RWPE2 (cell line): ENCODE results near the gene VAPA.

ENCODE experiments used
- ATAC-seq: fragments of 200-7000 bp; cut with Tn5 transposase; 3 replicates; pipeline ENCODE4 v1.9.1; 2021; ENCODE audit warnings: low read depth
- DNase-seq: peaks from one replicate; pipeline ENCODE4 v3.0.0-alpha.2; 2020; ENCODE audit warnings: low spot score
- H3K27ac ChIP-seq: fragments of 450-650 bp; 2 replicates; pipeline ENCODE4 v1.5.1; 2017; ENCODE audit warnings: mild to moderate bottlenecking; ENCODE audit not compliant: poor library complexity, severe bottlenecking
- H3K27me3 ChIP-seq: fragments of 250-450 bp; sonication (Bioruptor Pico); 2 replicates; pipeline ENCODE4 v1.5.1; 2021; ENCODE audit warnings: mild to moderate bottlenecking, moderate library complexity; ENCODE audit not compliant: insufficient read depth, poor library complexity, severe bottlenecking
- H3K36me3 ChIP-seq: fragments of 250-450 bp; sonication (Bioruptor Pico); 2 replicates; pipeline ENCODE4 v1.5.1; 2020; ENCODE audit warnings: low read depth, mild to moderate bottlenecking, moderate library complexity
- H3K4me1 ChIP-seq: fragments of 250-450 bp; sonication (Bioruptor Pico); 2 replicates; pipeline ENCODE4 v1.5.1; 2021; ENCODE audit warnings: mild to moderate bottlenecking, moderate library complexity; ENCODE audit not compliant: insufficient read depth, poor library complexity, severe bottlenecking
- H3K4me3 ChIP-seq: fragments of 250-450 bp; sonication (Bioruptor Pico); 2 replicates; pipeline ENCODE4 v1.5.1; 2021; ENCODE audit warnings: mild to moderate bottlenecking, moderate library complexity; ENCODE audit not compliant: severe bottlenecking
- H3K9me3 ChIP-seq: fragments of 250-450 bp; sonication (Bioruptor Pico); 2 replicates; pipeline ENCODE4 v1.5.1; 2021; ENCODE audit warnings: mild to moderate bottlenecking, moderate library complexity; ENCODE audit not compliant: severe bottlenecking
- TF ChIP-seq, protein P1 (sequence below): fragments of 450-650 bp; IDR thresholded peaks from one replicate; pipeline ENCODE4 v1.5.1; 2017; ENCODE audit warnings: mild to moderate bottlenecking, moderate library complexity; ENCODE audit not compliant: poor library complexity, severe bottlenecking

VAPA gene

DNA sequence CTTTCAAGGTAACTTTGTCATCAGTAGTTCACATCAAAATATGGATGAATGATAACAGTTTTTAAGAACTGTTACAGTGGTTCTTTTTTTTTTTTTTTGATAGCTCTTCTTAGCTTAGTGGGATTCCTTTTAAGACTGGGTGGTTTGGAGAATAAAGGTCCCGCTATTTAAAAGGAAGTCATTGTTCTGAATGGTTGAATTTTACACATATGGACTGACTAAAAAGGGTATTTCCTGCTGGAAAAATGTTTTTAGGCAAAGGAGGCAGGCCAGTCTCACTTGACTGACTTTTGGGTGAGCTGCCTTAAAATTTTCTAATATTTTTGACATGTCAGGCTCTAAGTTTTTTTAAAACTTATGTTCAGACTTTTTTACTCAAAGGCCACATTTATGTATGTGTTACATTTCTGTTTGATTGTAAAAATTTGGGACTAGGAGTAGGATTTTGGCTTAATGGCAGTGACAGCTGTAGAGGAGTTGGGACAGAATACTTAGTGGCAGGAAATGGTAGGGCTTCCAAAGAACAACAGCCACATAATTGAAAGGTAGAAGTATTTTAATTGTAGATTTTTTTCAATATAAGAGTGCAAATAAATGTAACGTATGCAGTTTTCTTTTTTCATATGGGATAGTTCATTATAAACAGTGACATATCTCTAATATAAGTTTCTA, 13.7 kb downstream of the VAPA start:
- ATAC-seq: no peak

GRCh38 chr18:9928646-9929259, 14.9 kb downstream of the VAPA start:
- TF ChIP-seq, protein P1, sequence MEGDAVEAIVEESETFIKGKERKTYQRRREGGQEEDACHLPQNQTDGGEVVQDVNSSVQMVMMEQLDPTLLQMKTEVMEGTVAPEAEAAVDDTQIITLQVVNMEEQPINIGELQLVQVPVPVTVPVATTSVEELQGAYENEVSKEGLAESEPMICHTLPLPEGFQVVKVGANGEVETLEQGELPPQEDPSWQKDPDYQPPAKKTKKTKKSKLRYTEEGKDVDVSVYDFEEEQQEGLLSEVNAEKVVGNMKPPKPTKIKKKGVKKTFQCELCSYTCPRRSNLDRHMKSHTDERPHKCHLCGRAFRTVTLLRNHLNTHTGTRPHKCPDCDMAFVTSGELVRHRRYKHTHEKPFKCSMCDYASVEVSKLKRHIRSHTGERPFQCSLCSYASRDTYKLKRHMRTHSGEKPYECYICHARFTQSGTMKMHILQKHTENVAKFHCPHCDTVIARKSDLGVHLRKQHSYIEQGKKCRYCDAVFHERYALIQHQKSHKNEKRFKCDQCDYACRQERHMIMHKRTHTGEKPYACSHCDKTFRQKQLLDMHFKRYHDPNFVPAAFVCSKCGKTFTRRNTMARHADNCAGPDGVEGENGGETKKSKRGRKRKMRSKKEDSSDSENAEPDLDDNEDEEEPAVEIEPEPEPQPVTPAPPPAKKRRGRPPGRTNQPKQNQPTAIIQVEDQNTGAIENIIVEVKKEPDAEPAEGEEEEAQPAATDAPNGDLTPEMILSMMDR: no peak
- Histone ChIP-seq H3K27ac (peak overlapping the region; percentile 54), H3K9me3 (no peaks in the 10 kb centered on the region), H3K27me3 (no peaks in the 10 kb centered on the region), H3K36me3 (peaks cover 28% of the 10 kb centered on the region), H3K4me3 (no peak overlapping the region), H3K4me1 (peaks cover 94% of the 10 kb centered on the region)
- ATAC-seq (peak; percentile 97), DNase-seq (no peak)

More for the DNA sequence above, 13.7 kb downstream of the VAPA start:
- no peaks in the 10 kb centered on the region for H3K9me3 ChIP-seq
- no peak overlapping the region for H3K4me3 ChIP-seq
- peaks cover 19% of the 10 kb centered on the region for H3K36me3 ChIP-seq
- TF ChIP-seq, protein P1: no peak
- DNase-seq: no peak
- peaks cover 94% of the 10 kb centered on the region for H3K4me1 ChIP-seq
- H3K27ac ChIP-seq: peak overlapping the region; percentile 54
- H3K27me3 ChIP-seq: no peaks in the 10 kb centered on the region

- H3K36me3 ChIP-seq: peaks cover 42% of the 10 kb centered on the region
- DNase-seq: no peak
- peaks cover 3% of the 10 kb centered on the region for H3K27me3 ChIP-seq
- H3K4me3 ChIP-seq: no peak overlapping the region
- TF ChIP-seq, protein P1: no peak
- H3K4me1 ChIP-seq: peaks cover 81% of the 10 kb centered on the region
- no peak overlapping the region for H3K27ac ChIP-seq
- no peak for ATAC-seq
- no peaks in the 10 kb centered on the region for H3K9me3 ChIP-seq
Observed at GRCh38 chr18:9930299-9930884, 16.6 kb downstream of the VAPA start.

GRCh38 chr18:9931146-9931545, 17.3 kb downstream of the VAPA start:
- peaks cover 49% of the 10 kb centered on the region for H3K36me3 ChIP-seq
- H3K9me3 ChIP-seq: no peaks in the 10 kb centered on the region
- ATAC-seq (no peak), DNase-seq (no peak)
- TF ChIP-seq, protein P1: no peak
- H3K27me3 ChIP-seq: peaks cover 3% of the 10 kb centered on the region
- H3K4me1 ChIP-seq: peaks cover 73% of the 10 kb centered on the region
- peak overlapping the region; percentile 0 for H3K27ac ChIP-seq
- H3K4me3 ChIP-seq: no peak overlapping the region
